Posterior vena cava (tissue), 2 donors: ENCODE data around the gene DNAJB13. TPM values are rescaled to one million over a fixed set of nuclear protein-coding genes. Genes with fewer than 3 reads are reported as not detected.
A peak's percentile ranks its signal among the peaks of the same experiment; 100 is the strongest.
"Not testable (repeated sequence)": the region's sequence is repeated elsewhere in the genome, so short reads cannot be mapped to it uniquely, and the experiment has no call there.

Experiments used
- DNase-seq: peaks from one replicate; pipeline ENCODE4 v3.0.0-alpha.2; 2020; ENCODE audit warnings: low spot score
- intact Hi-C, 2 donors: fragments of 100-400 bp; cut with DNase I; formaldehyde crosslinking; loops; one replicate each; pipeline versions ENCODE4 v1.14.1 to v1.14.2; 2022 to 2023
- total RNA-seq, 2 donors: library from RNA; stranded (reverse); fragmentation: NEBNext Ultra II Directional; extraction: Animal tissue kit (Norgen Biotek cat#: 25700); gene quantifications; one replicate each; pipeline ENCODE4 v1.2.1, GENCODE V29; 2021
- donor health status: DM: yes; HTN: yes; CAD: no.
- donor health status: DM: yes; HTN: yes; CAD: no.

Gene DNAJB13
- total RNA-seq, 2 donors from 2014 or later, result not detected

DNA sequence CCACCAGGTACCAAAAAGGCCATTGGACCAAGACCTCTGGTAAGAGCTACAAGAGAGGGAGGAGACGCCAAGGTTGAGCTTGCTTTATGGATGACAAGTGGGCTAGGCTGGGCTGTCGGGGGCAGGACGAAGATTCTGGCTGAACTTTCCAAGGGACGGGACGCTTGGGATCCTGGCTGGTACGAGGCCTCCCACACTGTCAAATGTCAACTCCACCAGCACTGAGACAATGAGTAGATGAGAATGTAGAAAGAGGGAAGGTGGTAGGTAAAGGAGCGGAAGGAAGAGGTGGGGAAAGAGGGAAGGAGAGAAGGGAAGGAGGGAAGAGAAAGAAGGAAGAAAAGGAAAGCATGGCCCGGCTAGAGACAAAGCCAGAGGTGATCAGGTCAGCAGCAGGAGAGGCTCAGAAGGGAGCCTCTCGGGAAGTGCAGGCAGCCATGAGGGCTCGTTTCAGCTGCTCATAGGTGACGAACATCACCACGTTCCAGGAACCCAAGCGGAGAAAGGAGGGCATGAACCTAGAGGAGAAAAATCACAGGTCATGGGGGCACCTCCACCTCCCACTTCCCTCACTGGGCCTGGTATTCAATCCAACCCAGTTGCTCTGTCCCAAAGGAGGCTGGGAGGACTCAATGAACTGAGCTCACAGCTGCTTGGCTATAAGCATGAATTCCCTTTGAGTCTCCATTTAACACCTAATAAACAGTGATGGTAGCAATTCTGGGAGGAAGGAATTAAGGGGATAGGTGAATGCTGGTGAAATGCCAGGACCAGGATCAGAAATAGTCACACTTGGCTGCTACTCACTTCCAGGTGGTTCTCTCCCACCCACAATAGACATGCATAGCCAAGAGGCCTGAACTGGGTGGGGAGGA, 24.0 kb downstream of the DNAJB13 start:
- intact Hi-C loops, result no loop called here
- peak; percentile 49 for DNase-seq

- DNase-seq, result peak; percentile 26
- intact Hi-C loops, result no loop called here
Observed at GRCh38 chr11:73975479-73975757, 24.6 kb downstream of the DNAJB13 start.

DNA sequence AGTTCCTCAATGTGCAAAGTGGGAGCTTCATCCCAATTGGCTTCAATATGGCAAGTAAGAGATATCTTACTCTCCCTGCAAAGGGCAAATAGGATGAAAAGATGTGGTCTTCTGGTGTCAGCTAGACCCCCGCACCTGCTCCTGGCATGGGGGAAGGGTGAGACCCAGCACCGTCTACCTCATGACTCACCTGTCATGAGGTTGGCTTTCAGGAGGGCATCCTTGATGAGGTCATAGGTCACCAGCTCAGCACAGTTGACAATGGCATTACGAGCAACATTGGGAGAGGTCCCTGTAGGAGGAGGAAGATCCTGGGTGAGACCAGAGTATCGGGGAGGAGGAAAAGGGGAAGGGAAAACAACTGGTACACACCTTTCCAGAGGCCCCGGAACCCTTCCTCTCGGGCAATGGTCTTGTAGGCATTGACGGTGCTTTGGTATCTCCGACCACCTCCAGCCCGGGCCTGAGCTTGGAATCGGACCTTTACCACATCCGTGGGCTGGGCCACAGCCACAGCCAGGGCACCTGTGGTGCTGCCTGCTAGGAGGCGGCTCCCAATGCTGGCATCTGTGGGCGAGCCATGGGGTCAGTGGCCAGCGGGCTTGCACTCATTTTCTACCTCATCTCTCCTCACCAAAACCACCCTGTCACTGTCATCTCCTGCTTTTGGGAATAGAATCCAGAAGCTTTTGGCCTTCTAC, 25.8 kb downstream of the DNAJB13 start:
- intact Hi-C loops, result no loop called here

GRCh38 chr11:73977856-73978519, 27.2 kb downstream of the DNAJB13 start:
- intact Hi-C loops, result no loop called here
- DNase-seq, result peak; percentile 37

More for the DNA sequence above, 25.8 kb downstream of the DNAJB13 start:
- peak; percentile 73 for DNase-seq

DNA sequence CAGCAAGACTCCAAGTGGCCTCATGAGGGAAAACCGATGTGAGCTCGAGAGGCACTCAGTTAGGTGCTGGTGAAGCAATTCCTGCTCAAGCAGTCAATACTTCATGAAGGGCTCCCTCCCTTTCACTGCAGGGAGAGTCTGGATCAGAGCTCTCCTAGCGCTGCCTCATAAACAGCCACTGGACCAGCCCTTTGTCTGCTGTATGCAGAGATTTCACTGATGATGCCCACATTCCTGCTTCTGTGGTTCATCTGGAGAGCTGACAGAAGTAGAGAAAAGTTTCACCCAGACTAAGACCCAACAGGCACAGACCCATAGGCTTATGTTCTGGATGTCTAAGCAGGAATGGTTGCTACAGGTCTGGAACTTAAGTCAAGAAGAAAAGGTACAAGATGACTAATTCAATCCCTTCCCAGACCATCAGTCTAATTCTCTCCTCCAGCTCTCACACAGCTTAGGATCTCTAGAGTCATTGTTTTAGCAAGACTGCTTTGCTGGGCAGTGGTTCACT, 27.8 kb downstream of the DNAJB13 start:
- peak; percentile 18 for DNase-seq
- intact Hi-C loops, result no loop called here

GRCh38 chr11:73980001-73980961, 29.5 kb downstream of the DNAJB13 start:
- DNase-seq, result peak; percentile 84
- intact Hi-C loops, result loop anchor here in 1 of 2 donors (5.0 kb wide), 1 partner anchor 37 kb away; no protein-coding TSS in a partner anchor

DNA sequence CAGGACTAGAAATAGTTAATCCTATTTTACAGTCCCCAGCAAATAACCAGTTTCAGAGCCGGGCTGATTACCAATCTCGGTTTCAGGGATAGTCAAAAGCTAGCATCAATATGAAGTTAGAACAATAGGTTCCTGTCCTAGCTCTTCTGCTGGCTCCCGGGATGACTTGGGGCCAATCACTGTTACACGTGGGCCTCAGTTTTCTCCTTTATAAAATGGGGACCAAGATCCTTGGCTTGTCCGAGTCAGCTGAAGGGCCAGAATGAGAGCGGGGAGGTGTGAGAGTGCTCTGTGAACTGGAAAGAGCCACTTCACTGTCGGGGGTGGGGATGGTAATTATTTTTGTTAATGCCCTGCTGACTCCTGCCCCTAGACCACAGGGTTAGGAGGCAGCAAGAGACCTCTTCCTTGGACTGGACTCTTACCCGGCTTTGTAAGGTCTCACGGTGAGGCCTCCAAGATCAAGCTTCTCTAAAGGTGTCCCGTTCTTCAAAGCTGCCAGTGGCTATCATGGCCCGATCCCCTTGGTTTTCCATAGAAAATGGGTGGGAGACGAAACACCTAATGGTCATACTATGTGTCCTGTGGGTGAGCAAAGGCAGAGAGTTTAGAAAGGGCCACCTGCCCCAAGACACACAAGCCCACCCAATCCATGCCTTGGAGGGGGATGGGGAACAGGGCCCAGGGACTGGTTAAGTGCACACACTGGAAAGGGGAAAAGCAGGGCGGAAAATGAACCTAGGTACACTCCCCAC, 30.4 kb downstream of the DNAJB13 start:
- peak; percentile 32 for DNase-seq
- intact Hi-C loops, result loop anchor here in 1 of 2 donors (5.0 kb wide), 1 partner anchor 36 kb away; no protein-coding TSS in a partner anchor

GRCh38 chr11:73982595-73982989, 31.8 kb downstream of the DNAJB13 start, which contains the start of gene UCP2:
TSS of gene UCP2 (minus strand) at chr11:73982843. CDS start at chr11:73978378, 4,465 bp downstream.
- intact Hi-C loops, result loop anchor here in 1 of 2 donors (5.0 kb wide), 1 partner anchor 35 kb away; no protein-coding TSS in a partner anchor

GRCh38 chr11:73982990-73983740, 32.3 kb downstream of the DNAJB13 start:
- intact Hi-C loops, result loop anchor here in 1 of 2 donors (5.0 kb wide), 1 partner anchor 34 kb away; no protein-coding TSS in a partner anchor

More at GRCh38 chr11:73982595-73982989, 31.8 kb downstream of the DNAJB13 start, which contains the start of gene UCP2:
- DNase-seq, result peak; percentile 95

GRCh38 chr11:73983741-73984538, 33.1 kb downstream of the DNAJB13 start:
- DNase-seq, result peak; percentile 31
- intact Hi-C loops, result loop anchor here in 1 of 2 donors (5.0 kb wide), 1 partner anchor 33 kb away; no protein-coding TSS in a partner anchor

More at GRCh38 chr11:73982990-73983740, 32.3 kb downstream of the DNAJB13 start:
- DNase-seq, result peak; percentile 98

DNA sequence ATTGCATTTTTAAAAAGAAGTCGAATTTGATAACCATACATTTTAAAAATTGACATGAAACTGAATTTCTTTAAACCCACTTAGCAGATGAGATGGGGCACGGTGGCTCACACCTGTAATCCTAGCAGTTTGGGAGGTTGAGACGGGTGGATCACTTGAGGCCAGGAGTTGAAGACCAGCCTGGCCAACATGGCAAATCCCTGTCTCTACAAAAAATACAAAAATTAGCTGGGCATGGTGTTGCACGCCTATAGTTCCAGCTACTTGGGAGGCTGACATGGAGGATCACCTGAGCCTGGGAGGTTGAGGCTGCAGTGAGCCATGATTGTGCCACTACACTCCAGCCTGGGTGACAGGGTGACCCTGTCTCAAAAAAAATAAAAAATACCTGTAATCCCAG, 34.8 kb downstream of the DNAJB13 start:
- DNase-seq, intact Hi-C loops: not testable (repeated sequence)

GRCh38 chr11:73988227-73988626, 37.4 kb downstream of the DNAJB13 start:
- intact Hi-C loops, result no loop called here
- DNase-seq, result peak; percentile 17

GRCh38 chr11:73989156-73989555, 38.3 kb downstream of the DNAJB13 start:
- DNase-seq, result no peak
- intact Hi-C loops, result no loop called here

- no peak for DNase-seq
- intact Hi-C loops, result no loop called here
Observed at GRCh38 chr11:73990730-73991129, 39.9 kb downstream of the DNAJB13 start.

DNA sequence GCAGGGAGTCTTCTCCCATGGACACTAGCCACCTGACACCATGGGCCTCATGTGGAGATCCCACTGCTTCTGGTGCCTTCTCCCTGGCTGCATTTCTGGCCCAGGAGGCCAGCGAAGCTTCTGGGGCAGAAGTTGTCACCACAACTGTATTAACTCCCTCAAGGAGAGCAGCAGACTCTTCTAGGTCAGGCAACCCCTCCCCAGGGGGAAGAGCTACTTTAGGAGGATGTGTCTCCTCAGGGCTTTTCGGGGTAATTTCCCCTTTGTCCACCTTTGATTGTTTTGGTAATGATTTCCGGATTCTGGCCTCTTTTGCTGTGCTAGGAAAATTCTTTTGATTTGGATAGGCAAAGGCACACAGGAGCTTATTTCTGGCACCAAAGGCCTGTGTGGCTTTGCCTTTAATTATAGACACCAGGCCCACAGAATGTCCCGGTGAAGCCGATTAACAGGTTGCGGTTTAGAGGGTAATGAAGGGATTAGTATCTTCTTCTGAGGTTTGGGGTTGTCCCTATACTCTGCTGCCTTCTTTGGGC, 40.7 kb downstream of the DNAJB13 start:
- DNase-seq, result peak; percentile 23
- intact Hi-C loops, result no loop called here

DNA sequence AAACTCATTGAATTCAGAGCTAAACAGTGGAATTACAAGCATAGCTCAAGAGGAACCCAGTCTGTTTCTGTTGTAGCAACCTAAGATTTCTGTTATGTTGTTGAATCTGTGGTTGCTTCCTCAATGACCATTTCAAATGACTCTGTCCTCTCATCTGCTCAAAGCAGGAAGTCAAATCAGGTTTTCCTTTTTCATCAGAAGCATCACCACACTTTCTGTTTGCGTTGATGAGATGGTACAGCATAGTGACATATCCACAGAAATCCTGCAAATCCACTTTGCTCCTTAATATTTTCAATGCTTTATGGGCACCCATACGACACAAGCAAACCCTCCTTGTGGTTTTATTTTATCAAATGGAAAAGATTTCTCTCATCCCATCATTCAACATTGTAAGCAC, 44.4 kb downstream of the DNAJB13 start:
- intact Hi-C loops, result loop anchor here in 1 of 2 donors (5.0 kb wide), 1 partner anchor 1202 kb away; no protein-coding TSS in a partner anchor
- no peak for DNase-seq
